ENCODE data around the gene MAN2A2.

MAN2A2 gene

DNA sequence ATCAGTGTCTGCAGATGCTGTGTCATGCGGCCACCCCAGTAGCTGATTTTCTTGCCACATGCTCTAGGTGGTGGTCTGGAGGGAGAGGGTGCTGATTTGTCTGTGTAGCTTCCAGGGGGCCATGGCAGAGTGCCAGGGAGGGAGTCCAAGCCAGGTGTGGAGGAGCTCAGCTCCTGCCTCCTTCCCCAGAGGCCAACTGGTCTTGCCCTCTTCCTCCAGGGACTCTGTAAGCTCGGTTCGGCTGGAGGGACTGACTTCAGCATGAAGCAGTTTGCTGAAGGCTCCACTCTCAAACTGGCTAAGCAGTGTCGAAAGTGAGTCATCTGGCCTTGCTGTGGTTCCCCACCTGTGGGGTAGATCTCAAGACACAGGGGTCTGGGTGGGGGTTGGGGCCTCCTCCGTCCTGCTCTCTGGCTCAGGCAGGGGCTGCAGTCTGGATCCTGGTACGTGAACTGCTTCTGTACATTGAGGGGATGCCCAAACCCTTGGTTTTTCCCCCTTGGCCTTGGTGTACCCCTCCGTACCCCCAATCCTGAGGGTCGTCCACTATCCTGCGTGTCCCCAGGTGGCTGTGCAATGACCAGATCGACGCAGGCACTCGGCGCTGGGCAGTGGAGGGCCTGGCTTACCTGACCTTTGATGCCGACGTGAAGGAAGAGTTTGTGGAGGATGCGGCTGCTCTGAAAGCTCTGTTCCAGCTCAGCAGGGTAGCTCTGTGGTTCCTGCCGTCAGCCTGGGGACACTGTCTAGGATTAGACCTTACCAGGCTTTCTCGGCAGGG, 44.7 kb downstream of the MAN2A2 start:
- DNase-seq, result no peak

DNA sequence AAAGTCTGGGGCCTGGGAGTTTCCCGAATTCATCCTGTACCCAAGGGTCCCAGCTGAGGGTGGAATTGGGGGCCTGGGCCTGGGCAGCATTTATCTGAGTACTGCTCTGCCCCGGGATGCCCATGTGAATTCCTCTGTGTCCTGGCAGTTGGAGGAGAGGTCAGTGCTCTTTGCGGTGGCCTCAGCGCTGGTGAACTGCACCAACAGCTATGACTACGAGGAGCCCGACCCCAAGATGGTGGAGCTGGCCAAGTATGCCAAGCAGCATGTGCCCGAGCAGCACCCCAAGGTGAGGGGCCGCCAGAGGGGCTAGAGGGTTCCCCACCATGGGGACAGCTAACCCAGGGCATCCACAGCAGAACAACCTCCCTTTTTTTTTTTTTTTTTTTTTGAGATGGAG, 45.4 kb downstream of the MAN2A2 start:
- DNase-seq, result no peak

DNA sequence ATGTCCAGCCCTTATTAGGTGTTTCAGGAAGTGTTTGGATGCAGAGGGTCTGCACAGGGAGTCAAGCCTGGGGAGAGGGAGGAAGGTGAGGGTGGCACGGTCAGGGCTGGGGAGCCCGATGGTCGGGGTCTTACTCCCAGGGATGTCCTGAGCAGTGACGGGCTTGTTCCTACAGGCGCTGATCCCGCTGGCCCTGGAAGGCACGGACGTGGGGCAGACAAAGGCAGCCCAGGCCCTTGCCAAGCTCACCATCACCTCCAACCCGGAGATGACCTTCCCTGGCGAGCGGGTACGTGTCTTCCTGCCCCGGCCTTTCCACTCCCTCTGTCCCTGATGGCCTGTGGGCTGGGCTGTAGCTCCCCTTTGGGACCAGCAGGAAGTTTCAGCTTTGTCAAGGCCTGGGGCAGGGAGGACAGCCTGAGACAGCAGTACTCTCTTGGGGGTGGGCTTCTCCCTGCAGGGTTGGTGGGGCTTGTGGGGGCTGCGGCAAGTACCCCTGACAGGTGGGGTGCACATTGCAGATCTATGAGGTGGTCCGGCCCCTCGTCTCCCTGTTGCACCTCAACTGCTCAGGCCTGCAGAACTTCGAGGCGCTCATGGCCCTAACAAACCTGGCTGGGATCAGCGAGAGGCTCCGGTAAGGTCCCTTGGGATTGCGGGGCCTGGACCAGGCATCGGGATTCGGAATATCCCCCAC, 47.0 kb downstream of the MAN2A2 start:
- DNase-seq, result no peak

DNA sequence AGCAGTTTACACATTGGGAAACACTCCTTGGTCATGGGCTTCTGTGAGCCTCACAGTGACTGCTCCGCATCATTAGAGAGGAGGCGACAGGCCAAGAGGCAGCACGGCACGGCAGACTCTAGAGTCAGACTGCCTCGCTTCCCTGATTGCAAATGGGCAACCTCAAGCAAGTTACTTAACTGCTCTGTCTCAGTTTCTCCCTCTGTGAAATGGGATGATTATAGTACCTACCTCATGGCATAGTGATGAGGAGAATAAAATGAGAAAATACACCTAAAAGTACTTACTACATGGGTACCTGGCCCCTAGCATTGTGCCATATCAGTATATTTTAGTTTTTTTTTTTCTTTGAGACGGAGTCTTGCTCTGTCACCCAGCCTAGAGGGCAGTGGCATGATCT, 47.6 kb downstream of the MAN2A2 start:
- DNase-seq, result no peak

DNA sequence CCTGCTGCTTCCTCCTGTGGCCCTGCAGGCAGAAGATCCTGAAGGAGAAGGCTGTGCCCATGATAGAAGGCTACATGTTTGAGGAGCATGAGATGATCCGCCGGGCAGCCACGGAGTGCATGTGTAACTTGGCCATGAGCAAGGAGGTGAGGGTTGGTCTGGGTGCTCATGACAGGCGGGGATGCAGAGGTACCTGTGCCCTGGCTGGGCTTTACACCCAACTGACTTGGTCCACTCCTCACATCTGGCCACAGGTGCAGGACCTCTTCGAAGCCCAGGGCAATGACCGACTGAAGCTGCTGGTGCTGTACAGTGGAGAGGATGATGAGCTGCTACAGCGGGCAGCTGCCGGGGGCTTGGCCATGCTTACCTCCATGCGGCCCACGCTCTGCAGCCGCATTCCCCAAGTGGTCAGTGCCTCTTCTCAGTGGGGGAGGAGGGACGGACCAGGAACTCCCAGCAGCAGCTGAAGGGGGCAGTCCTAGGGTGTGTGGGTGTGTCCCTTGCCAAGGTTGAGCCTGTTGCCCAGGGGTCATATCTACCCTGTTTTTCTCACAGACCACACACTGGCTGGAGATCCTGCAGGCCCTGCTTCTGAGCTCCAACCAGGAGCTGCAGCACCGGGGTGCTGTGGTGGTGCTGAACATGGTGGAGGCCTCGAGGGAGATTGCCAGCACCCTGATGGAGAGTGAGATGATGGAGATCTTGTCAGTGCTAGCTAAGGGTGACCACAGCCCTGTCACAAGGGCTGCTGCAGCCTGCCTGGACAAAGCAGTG, 50.0 kb downstream of the MAN2A2 start:
- DNase-seq, result no peak

DNA sequence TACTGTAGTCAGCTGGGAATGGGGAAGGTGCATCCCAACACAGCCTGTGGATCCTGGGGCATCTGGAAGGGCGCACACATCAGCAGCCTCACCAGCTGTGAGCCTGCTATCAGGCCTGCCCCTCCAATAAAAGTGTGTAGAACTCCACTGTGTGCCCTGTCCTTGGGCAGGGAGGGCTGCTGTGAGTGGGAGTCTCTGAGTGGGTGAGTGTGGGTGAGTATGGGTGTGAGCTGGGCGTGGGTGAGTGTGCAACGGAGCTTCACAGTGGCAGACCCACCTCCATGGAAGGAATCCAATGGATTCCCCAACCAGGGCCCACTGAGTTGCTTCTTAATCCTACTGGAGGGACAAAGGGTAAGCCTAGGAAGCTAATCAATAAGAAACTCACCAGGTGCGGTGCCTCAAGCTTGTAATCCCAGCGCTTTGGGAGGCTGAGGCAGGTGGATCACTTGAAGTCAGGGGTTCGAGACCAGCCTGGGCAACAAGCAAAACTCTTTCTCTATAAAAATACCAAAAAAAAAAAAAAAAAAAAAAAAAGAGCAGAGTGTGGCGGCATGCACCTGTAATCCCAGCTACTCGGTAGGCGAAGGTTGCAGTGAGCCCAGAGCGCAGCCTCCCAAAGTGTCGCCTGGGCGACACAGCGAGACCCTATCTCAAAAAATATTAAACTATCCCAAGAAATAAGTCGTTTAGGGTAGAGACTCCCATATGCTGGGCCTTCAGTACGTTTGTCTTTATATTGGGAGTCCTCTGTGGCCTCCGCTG, 51.0 kb downstream of the MAN2A2 start:
- DNase-seq, result no peak

DNA sequence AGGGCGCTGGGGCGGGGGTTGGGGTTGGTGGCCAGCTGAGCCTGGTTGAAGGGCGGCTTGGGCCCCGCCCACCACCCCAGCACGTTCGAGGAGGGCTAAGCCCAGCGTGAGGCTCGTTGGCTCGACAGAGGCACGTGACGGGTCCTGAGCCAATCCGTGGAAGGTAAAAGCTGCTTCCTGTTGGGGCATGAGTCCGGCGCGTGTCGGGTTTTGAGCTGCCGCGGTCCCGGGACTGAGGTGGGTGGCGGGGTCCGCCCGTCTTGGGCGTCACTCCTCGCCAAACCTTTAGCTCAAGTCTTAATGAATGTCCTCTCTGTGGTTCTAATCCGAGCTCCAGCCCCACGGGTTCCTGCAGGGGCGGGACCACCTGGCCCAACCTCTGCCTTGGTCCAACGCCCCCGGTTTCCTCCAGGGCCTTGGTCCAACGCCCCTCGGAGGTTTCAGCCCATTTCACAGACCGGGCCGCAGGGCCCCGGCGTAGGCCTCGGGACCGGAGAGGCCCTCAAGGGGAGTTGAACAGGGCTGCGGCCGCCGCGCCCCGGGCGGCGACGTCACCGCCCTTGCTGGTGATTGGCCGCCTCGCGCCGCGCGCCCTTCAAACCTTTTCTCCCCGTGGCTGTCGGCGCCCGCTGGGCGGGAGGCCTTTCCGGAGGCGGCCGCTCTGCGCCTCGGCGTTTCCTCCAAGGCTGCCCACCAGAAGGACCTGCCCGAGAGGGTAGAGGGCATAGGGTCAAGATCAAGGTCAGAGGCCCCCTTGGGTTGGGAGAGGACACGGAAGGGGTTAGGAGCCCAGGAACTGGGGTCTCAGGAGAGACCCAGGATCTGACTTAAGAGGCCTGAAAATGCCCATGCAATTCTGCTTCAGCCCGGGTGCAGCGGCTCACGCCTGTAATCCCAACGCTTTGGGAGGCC, 51.9 kb downstream of the MAN2A2 start, which contains the start of gene RCCD1:
RCCD1 (plus strand) TSS at position 173 of the 912 bp plus-strand sequence. CDS start 1,851 bp downstream, outside the sequence.
- DNase-seq, result peak; percentile 94

DNA sequence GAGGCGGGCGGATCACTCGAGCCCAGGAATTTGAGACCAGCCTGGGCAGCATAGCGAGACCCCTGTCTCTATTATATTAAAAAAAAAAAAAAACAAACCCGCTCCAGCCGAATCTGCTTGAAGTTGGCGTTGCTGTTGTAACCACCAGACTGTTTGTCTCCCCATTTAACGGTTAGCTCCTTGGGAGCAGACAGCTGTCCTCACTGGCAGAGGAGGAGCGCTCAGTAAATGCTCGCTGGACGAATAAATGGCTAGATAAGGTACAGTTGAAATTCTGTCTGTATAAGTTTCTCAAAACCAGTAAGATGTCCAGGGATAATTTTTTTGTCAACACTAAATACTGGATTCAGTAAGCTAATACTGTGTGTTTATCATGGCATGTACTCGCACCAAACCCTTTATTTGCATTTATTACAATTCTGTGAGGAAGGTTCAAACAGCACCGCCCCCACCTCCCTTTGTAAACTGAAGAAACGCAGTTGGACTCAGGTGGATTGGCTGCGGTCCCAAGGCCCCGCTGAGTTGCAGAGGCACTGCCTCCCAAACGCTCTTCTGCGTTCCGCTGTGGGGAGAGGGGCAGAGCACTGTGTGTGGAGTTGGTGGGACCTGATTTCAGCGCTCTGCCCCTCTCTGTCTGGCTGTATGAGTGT, 52.6 kb downstream of the MAN2A2 start:
- no peak for DNase-seq

DNA sequence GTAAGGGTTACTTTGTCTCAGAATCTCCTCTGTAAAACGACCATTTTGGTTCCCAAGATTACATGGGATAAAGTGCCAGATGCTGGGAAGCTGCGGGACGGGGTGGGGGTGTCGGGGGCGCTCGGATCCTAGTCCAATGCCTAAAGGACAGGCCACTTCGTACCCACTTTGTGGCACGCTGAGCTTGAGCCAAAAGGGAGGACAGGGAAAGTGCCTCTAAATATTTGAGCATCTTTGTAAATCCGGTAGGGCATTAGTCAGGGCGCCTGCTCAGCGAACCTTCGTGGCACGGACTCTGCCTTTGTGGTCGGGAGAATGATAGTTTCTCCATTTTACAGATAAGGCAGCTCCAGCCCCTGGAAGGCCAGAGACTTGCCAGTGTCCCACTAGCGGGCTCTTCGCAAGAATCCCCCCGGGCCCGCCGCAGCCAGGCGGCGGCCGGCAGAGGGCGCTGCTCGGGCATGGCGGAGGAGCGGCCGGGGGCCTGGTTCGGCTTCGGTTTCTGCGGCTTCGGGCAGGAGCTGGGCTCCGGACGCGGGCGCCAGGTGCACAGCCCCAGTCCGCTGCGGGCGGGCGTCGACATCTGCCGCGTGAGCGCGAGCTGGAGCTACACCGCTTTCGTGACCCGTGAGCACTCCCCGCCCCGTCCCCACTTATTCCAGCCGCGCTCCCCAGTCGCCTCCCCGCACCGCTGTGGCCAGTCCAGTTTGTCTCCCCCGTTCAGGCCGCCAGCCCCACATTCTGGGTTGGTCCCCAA, 53.4 kb downstream of the MAN2A2 start:
- peak; percentile 78 for DNase-seq

DNA sequence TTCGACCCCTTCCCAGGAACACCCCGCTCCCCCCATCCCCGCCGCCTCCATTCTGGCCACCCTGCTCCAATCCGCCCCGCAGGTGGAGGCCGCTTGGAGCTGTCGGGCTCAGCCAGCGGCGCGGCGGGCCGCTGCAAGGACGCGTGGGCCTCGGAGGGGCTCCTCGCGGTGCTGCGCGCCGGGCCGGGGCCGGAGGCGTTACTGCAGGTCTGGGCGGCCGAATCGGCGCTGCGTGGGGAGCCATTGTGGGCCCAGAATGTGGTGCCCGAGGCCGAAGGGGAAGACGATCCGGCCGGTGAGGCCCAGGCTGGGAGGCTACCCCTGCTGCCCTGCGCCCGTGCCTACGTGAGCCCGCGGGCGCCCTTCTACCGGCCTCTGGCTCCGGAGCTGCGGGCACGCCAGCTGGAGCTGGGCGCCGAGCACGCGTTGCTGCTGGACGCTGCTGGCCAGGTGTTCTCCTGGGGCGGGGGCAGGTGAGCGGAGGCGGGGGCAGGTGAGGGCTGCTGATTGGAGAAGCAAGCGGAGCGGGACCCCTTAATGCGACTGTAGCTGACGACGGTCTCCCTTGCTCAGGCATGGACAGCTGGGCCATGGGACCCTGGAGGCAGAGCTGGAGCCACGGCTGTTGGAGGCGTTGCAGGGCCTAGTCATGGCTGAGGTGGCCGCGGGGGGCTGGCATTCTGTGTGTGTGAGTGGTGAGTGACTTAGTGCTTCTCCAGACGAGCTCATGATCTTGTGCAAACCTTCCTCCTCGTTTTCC, 54.1 kb downstream of the MAN2A2 start:
- peak; percentile 53 for DNase-seq

DNA sequence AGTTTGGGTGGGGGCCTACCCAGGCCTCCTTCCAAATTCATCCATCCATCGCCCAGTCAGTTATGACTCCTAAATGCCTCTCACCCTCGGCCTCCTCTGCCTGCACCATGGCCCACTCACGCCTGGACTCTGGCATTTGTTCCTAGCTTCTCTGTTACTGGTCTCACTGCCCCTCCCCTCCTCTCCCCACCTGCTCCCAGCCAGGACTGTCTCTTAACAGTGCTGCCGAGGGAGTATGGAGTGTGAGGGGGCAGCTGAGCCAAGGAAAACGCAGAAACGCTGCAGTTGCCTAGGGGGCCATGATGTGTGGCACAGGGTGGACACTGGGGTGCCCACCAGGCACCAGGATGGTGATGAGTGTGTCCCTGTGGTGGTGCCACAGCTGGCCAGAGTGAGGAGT, 54.7 kb downstream of the MAN2A2 start:
- no peak for DNase-seq

DNA sequence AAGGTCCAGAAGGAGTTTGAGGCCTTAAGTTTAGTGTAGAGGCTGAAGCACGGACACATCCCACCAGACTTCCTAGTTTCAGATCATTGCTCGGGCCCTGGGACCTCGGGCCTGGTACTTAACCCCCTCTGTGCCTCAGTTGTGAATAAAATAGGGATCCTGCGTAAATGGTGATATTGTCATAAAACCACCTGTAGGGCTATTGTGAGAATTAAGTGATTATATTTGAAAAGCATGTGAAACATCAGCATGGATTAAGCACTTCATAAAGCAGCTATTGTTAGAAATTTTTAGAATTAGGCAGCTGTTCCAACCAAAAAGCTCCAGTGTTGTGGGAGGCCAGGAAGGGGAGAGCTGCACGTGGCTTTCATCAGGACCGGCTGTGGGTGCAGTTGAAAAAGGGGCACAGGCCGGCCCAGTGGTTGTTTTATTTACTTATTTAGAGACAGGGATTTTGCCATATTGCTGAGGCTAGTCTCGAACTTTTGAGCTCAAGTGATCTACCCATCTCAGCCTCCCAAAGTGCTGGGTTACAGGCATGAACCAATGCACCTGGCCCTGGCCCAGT, 56.0 kb downstream of the MAN2A2 start:
- DNase-seq, result no peak

DNA sequence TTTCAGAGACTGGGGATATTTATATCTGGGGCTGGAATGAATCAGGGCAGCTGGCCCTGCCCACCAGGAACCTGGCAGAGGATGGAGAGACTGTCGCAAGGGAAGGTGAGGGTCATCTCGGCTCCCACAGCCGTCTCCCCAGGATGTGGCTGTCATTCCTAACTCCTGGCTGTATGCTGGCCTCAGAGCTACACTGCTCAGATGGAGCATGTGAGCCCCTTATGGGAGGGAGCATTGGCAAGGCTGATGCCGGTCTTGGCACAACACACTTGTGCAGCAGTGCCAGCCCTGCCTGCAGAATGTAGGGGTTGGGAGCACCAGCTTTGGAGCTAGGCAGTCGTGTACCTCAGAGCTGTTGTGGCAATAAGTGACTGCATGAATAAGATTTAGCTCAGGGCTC, 56.8 kb downstream of the MAN2A2 start:
- DNase-seq, result no peak

DNA sequence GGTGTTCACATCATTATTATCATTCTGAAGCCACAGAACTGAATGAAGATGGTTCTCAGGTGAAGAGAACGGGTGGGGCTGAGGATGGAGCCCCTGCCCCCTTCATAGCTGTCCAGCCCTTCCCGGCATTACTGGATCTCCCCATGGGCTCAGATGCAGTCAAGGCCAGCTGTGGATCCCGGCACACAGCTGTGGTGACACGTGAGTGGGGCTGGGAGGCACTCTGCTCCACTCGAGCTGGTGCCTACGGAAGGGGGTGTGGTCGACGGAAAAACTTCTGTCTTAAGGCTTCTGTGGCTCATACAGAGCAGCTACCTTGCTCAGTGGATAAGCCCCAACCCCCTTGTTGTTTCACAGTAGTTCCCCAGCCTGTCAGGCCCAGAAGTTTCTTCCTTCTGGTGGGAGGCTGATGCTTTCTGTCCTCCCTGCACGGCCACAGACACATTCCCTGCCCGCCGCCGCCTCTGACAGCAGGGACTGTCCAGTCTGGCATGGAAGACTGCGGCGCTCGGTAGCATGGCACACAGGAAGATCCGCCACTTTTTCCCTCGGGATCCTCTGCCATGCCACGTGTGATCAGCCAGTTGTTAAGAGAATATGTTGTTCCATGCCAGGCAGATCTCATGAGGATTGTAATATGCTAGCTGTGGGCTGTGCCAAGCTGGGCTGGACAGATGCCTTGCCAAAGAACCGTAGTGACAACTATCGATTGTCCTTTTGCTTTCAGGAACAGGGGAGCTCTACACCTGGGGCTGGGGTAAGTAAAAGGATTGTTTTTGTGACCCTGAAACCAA, 57.4 kb downstream of the MAN2A2 start:
- DNase-seq, result no peak

DNA sequence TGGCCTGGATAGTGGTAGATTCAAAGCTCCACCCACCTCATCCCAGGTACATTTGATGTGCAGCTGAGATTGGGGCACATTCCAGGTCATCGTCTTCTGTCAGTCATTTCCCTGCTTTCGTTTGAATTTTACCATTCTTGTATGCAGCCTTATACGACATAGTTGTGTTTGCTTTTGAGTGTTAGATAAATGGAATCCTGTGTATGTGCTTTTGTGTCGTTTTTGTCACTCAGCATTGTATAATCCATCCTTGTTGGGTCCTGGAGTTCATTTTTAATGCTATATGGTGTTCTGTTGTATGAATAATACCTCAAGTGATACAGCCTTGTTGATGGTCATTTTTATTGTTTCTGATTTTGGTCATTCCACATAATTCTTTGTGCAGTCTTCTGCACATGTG, 58.9 kb downstream of the MAN2A2 start:
- DNase-seq, result no peak

DNA sequence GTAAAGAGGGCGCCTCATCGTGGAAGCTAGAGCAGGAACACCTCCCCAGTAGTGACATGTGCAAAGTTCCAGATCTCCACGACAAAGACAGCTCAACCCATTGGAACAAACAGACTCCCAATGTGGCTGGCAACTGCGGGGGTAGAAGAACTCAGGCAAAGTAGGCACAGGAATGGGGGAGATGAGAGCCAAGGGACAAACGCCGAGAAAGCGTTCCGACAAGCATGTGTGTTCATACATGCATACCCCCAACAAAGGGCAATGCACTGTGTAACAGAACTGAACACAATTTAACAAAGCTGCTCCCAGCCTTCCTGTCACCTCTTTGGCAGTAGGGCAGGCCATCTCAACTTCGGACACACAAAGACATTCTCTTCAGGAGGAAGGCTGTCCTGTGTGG, 63.2 kb downstream of the MAN2A2 start:
- no peak for DNase-seq

DNA sequence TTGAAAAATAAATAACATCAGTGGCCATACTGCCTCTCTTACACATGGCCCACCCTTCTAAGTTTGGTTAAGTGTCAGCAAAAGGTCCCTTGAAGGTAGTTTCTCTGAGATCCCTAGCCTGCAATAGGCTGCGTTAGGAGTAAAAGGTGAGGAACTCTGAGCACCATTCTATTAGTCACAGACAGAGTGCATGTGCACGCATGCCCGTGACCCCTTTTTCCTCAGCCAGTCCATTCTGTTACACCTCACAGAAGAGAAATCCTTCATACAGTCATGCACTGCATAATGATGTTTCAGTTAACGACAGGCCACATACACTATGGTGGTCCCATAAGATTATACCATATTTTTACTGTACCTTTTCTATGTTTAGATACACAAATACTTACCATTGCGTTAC, 64.1 kb downstream of the MAN2A2 start:
- DNase-seq, result no peak

DNA sequence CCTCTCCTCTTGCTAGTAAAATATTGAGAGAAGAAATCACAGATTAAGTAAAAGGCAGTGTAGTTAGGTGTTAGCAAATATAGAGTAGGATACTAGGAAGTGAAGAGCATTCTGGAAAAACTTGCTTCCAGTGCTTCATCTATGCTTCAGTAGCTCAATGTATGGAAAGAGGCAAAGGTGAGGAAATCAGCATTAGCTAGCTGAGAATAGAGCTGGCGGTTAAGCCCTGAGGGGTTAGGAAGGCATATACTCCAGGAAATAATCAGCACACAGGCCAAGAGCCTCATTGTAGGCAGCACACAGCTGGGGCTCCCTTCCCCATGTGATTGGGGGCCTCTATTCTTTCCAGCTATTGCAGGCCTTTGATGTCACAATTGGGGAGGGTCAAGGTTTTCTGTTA, 65.3 kb downstream of the MAN2A2 start:
- DNase-seq, result no peak

All from EL (cell line).